LNCaP clone FGC (cell line): ENCODE measurements around the gene MBD2.
"Not testable (repeated sequence)": the region's sequence is repeated elsewhere in the genome, so short reads cannot be mapped to it uniquely, and the experiment has no call there.

Experiments used
- DNase-seq: peaks from one replicate; pipeline ENCODE4 v3.0.0-alpha.2; 2011; ENCODE audit warnings: low read depth
- H3K4me3 ChIP-seq: 2 replicates; pipeline ENCODE4 v1.5.1; 2011; ENCODE audit warnings: mild to moderate bottlenecking, low read depth, low read length, control low read depth
- CTCF ChIP-seq: IDR thresholded peaks from 2 replicates; pipeline ENCODE4 v1.5.1; 2012; ENCODE audit warnings: mild to moderate bottlenecking; ENCODE audit not compliant: control insufficient read depth, insufficient read depth; ENCODE audit errors: extremely low read depth

MBD2 gene

GRCh38 chr18:54210463-54210862 is 14.0 kb downstream of the MBD2 start:
- no peak overlapping the region for H3K4me3 ChIP-seq
- no peak for DNase-seq

GRCh38 chr18:54209471-54210180 is 14.8 kb downstream of the MBD2 start:
- H3K4me3 ChIP-seq: no peak overlapping the region
- no peak for DNase-seq
- TF ChIP-seq CTCF: no peak

More at GRCh38 chr18:54210463-54210862, 14.0 kb downstream of the MBD2 start:
- TF ChIP-seq CTCF: no peak

- DNase-seq: no peak
- no peak overlapping the region for H3K4me3 ChIP-seq
- no peak for TF ChIP-seq CTCF
These were observed 18.0 kb downstream of the MBD2 start for GRCh38 chr18:54206447-54206846.

GRCh38 chr18:54205959-54206358 is 18.5 kb downstream of the MBD2 start:
- TF ChIP-seq CTCF: no peak
- peak; percentile 54 for DNase-seq
- H3K4me3 ChIP-seq: peak overlapping the region; percentile 26; the same call in 1 of the 2 replicates

- DNase-seq: not testable (repeated sequence)
These were observed 19.0 kb downstream of the MBD2 start for GRCh38 chr18:54205448-54205847.

GRCh38 chr18:54204883-54205282 is 19.6 kb downstream of the MBD2 start:
- peak; percentile 79 for DNase-seq
- H3K4me3 ChIP-seq: peak overlapping the region; percentile 16; the same call in 1 of the 2 replicates
- no peak for TF ChIP-seq CTCF

More at GRCh38 chr18:54205448-54205847, 19.0 kb downstream of the MBD2 start:
- H3K4me3 ChIP-seq: peak overlapping the region; percentile 26; the same call in 1 of the 2 replicates

GRCh38 chr18:54203914-54204313 is 20.6 kb downstream of the MBD2 start:
- DNase-seq: no peak
- TF ChIP-seq CTCF: no peak
- H3K4me3 ChIP-seq: no peak overlapping the region
